K562 (cell line): ENCODE data around the gene POLR2H. TPM values are rescaled to one million over a fixed set of nuclear protein-coding genes. Genes with fewer than 3 reads are reported as not detected.

ENCODE experiments used
- CBX5 ChIP-seq: IDR thresholded peaks from 2 replicates; pipeline ENCODE4 v1.6.1; 2014; ENCODE audit warnings: low read depth, borderline replicate concordance
- CREB3 ChIP-seq: fragments of 450-650 bp; conservative IDR thresholded peaks from 2 replicates; pipeline ENCODE4 v1.6.1; 2016; ENCODE audit warnings: missing genetic modification characterization, low read depth, mild to moderate bottlenecking, missing compliant biosample characterization, moderate library complexity
- DLX4 ChIP-seq: fragments of 250-450 bp; sonication (Bioruptor Pico); IDR thresholded peaks from 2 replicates; pipeline ENCODE4 v1.6.1; 2021; ENCODE audit warnings: mild to moderate bottlenecking
- EZH2 ChIP-seq: IDR thresholded peaks from 2 replicates; pipeline ENCODE4 v1.6.1; 2012; ENCODE audit warnings: low read depth, mild to moderate bottlenecking, inconsistent platforms, low read length, borderline replicate concordance
- HCFC1 ChIP-seq: IDR thresholded peaks from 2 replicates; pipeline ENCODE4 v1.6.1; 2012; ENCODE audit warnings: low read depth, low read length, improper control_type of control experiment
- IRF2 ChIP-seq: sonication (generic); formaldehyde crosslinking; IDR thresholded peaks from 2 replicates; pipeline ENCODE4 v1.8.1; 2022; ENCODE audit warnings: mild to moderate bottlenecking, missing genetic modification reagents
- LCOR ChIP-seq: sonication (generic); formaldehyde crosslinking; IDR thresholded peaks from 2 replicates; pipeline ENCODE4 v1.8.0; 2022; ENCODE audit warnings: mild to moderate bottlenecking, missing genetic modification reagents
- MBD2 ChIP-seq: sonication (generic); IDR thresholded peaks from 2 replicates; pipeline ENCODE4 v1.6.1; 2016; ENCODE audit warnings: low read depth, borderline replicate concordance
- NR0B1 ChIP-seq: fragments of 450-650 bp; IDR thresholded peaks from one replicate; pipeline ENCODE4 v1.6.1; 2018; ENCODE audit warnings: mild to moderate bottlenecking, moderate library complexity; ENCODE audit not compliant: partially characterized antibody
- NUFIP1 ChIP-seq: fragments of 450-650 bp; IDR thresholded peaks from 2 replicates; pipeline ENCODE4 v1.6.1; 2018; ENCODE audit not compliant: partially characterized antibody
- SNIP1 ChIP-seq: fragments of 450-650 bp; IDR thresholded peaks from 2 replicates; pipeline ENCODE4 v1.7.1; 2017; ENCODE audit warnings: low read depth, mild to moderate bottlenecking
- SRSF1 ChIP-seq: fragments of 200-400 bp; formaldehyde crosslinking; IDR thresholded peaks from 2 replicates; pipeline ENCODE4 v1.6.1; 2017; ENCODE audit warnings: mild to moderate bottlenecking, low read depth, low read length, moderate library complexity
- SUPT5H ChIP-seq: fragments of 450-650 bp; IDR thresholded peaks from 2 replicates; pipeline ENCODE4 v1.6.1; 2016
- TAF9B ChIP-seq: fragments of 450-650 bp; IDR thresholded peaks from 2 replicates; pipeline ENCODE4 v1.6.1; 2018; ENCODE audit warnings: mild to moderate bottlenecking; ENCODE audit not compliant: partially characterized antibody
- TCF7L2 ChIP-seq: fragments of 150-350 bp; IDR thresholded peaks from 2 replicates; pipeline ENCODE4 v1.6.1; 2016; ENCODE audit warnings: low read depth, mild to moderate bottlenecking, low read length, moderate library complexity
- ZNF282 ChIP-seq: sonication (generic); formaldehyde crosslinking; IDR thresholded peaks from 2 replicates; pipeline ENCODE4 v1.8.1; 2023; ENCODE audit warnings: missing genetic modification reagents
- ZNF3 ChIP-seq: fragments of 250-450 bp; sonication (Bioruptor Pico); IDR thresholded peaks from 2 replicates; pipeline ENCODE4 v1.5.0; 2021; ENCODE audit warnings: mild to moderate bottlenecking, moderate library complexity
- ZNF592 ChIP-seq: fragments of 450-650 bp; IDR thresholded peaks from 2 replicates; pipeline ENCODE4 v1.6.1; 2017; ENCODE audit warnings: antibody characterized with exemption, mild to moderate bottlenecking
- ZNF668 ChIP-seq: fragments of 250-450 bp; sonication (Bioruptor Pico); IDR thresholded peaks from 2 replicates; pipeline ENCODE4 v1.8.0; 2022; ENCODE audit warnings: mild to moderate bottlenecking, inconsistent platforms
- polyA plus RNA-seq, 8 experiments: library from polyadenylated mRNA; depleted of rRNA in 4 of 8; stranded (reverse) in 5 of 8; unstranded in 3 of 8; fragments of >200 nt; fragmentation: Nextera tagmentation in 2 of 8; fragmentation: Illumina TruSeq in 1 of 8; extraction: Ambion mirVana in 2 of 8; extraction: Trizol in 1 of 8; gene quantifications; 2 replicates each; pipeline versions ENCODE4 v1.2.1 to v1.2.3, GENCODE V29; 2011 to 2014; ENCODE audit warnings: inconsistent platforms in 1 of 8, missing spikeins in 1 of 8
- total RNA-seq, 7 experiments: library from RNA; depleted of rRNA in 6 of 7; stranded (reverse); fragments of >200 nt in 6 of 7; fragmentation: Illumina TruSeq in 2 of 7; extraction: Trizol in 2 of 7; gene quantifications; 2 replicates each; pipeline versions ENCODE4 v1.2.1 to v1.2.3, GENCODE V29; 2011 to 2021; ENCODE audit warnings: low replicate concordance in 1 of 7
- TF ChIP-seq, protein P1 (sequence below): fragments of 200-800 bp; sonication (Bioruptor generic); IDR thresholded peaks from 2 replicates; pipeline ENCODE4 v1.6.1; 2017; ENCODE audit warnings: missing genetic modification characterization, missing compliant biosample characterization

The POLR2H gene
- total and polyA plus RNA-seq, 9 of the 15 experiments (the other 6 are each of a cell fraction or from before 2014, with no cell fraction given) = 128 to 512 (median 220) TPM

GRCh38 chr3:184314700-184315542 lies 46.6 kb upstream of the POLR2H start (continued):
- no peak for TF ChIP-seq CREB3 (tag)
- TF ChIP-seq IRF2 (CRISPR knock-in tag) = no peak
- no peak for TF ChIP-seq SUPT5H
- no peak for TF ChIP-seq EZH2
- TF ChIP-seq, protein P1, sequence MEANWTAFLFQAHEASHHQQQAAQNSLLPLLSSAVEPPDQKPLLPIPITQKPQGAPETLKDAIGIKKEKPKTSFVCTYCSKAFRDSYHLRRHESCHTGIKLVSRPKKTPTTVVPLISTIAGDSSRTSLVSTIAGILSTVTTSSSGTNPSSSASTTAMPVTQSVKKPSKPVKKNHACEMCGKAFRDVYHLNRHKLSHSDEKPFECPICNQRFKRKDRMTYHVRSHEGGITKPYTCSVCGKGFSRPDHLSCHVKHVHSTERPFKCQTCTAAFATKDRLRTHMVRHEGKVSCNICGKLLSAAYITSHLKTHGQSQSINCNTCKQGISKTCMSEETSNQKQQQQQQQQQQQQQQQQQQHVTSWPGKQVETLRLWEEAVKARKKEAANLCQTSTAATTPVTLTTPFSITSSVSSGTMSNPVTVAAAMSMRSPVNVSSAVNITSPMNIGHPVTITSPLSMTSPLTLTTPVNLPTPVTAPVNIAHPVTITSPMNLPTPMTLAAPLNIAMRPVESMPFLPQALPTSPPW (CRISPR knock-in tag) = peak; percentile 90
- no peak for TF ChIP-seq SNIP1
- TF ChIP-seq ZNF668 (CRISPR knock-in tag) = no peak
- no peak for TF ChIP-seq LCOR (CRISPR knock-in tag)
- TF ChIP-seq SRSF1 = no peak
- TF ChIP-seq CBX5 = no peak
- no peak for TF ChIP-seq NR0B1
- no peak for TF ChIP-seq MBD2
- peak; percentile 38; the same call in 1 of the 2 replicates for TF ChIP-seq ZNF592
- no peak for TF ChIP-seq NUFIP1
- TF ChIP-seq TAF9B = no peak
- TF ChIP-seq HCFC1 = no peak
- TF ChIP-seq ZNF282 (CRISPR knock-in tag) = no peak
- no peak for TF ChIP-seq DLX4 (CRISPR knock-in tag)
- TF ChIP-seq ZNF3 = no peak
- TF ChIP-seq TCF7L2 = no peak
